Upper lobe of left lung (tissue), 4 donors: ENCODE measurements around the gene RGS16.

Source experiments
- CTCF ChIP-seq, 6 experiments: fragments of 450-650 bp in 4 of 6; fragments of 200-600 bp in 2 of 6; sonication (generic) in 2 of 6; IDR thresholded peaks; one replicate each; pipeline ENCODE4 v1.5.1; 2016 to 2019; ENCODE audit warnings: antibody characterized with exemption in 6 of 6
- EP300 ChIP-seq, 4 donors: sonication (generic); formaldehyde crosslinking; IDR thresholded peaks; one replicate each; pipeline ENCODE4 v1.5.1; 2017; ENCODE audit warnings: antibody characterized with exemption in 4 of 4, control low read depth in 2 of 4
- POLR2A ChIP-seq, 4 donors: fragments of 450-650 bp; IDR thresholded peaks; one replicate each; pipeline ENCODE4 v1.5.1; 2016 to 2017; ENCODE audit warnings: antibody characterized with exemption in 4 of 4, mild to moderate bottlenecking in 2 of 4
- POLR2AphosphoS5 ChIP-seq, 2 donors: sonication (generic); formaldehyde crosslinking; IDR thresholded peaks; one replicate each; pipeline ENCODE4 v1.5.1; 2017; ENCODE audit warnings: antibody characterized with exemption in 2 of 2

DNA sequence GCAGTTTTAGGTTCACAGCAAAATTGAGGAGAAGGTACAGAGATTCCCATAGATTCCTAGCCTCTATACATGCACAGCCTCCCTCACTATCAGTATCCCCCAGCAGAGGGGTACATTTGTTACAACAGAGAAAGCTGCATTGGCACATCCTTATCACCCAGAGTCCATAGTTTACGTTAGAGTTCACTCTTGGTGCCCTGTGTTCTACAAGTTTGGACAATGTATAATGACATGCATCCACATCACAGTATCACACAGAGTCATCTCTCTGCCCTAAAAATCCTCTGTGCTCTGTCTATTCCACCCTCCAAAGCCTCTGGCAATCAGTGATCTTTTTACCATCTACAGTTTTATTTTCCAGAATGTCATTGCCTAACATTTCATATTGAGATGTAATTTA, 22.3 kb upstream of the RGS16 start:
- no peak for TF ChIP-seq CTCF (IDR thresholded peaks at IDR 0.05)
- TF ChIP-seq EP300 (IDR thresholded peaks at IDR 0.05), result no peak
- TF ChIP-seq POLR2AphosphoS5 (IDR thresholded peaks at IDR 0.05), result no peak
- TF ChIP-seq POLR2A (IDR thresholded peaks at IDR 0.05), result no peak
